CD4-positive, alpha-beta T cell (primary cell): ENCODE measurements around the gene NUP214. TPM values are rescaled to one million over a fixed set of nuclear protein-coding genes. Genes with fewer than 3 reads are reported as not detected.
"Not testable (repeated sequence)": the region's sequence is repeated elsewhere in the genome, so short reads cannot be mapped to it uniquely, and the experiment has no call there.

Source experiments
- ATAC-seq: fragments of 200-7000 bp; cut with Tn5 transposase; one replicate; pipeline ENCODE4 v1.10.0; 2022; ENCODE audit warnings: mild to moderate bottlenecking; ENCODE audit not compliant: poor library complexity
- CTCF ChIA-PET: fragments of 350-600 bp; sonication (Branson Sonifier 250); formaldehyde crosslinking; loops from one replicate; lab custom pipeline; 2021; ENCODE audit warnings: antibody characterized with exemption, inconsistent platforms; lab: Charles Lee
- POLR2A ChIA-PET: fragments of 350-600 bp; sonication (Branson Sonifier 250); formaldehyde crosslinking; loops from one replicate; lab custom pipeline; 2021; ENCODE audit warnings: antibody characterized with exemption, inconsistent platforms; lab: Charles Lee
- DNase-seq, 14 experiments: peaks; one replicate each; pipeline ENCODE4 v3.0.0-alpha.2; 2013 to 2020; ENCODE audit warnings: mixed read lengths in 2 of 14
- H3K27ac ChIP-seq, 2 donors: one replicate each; pipeline versions ENCODE4 v1.5.1 to v1.7.0; 2013; ENCODE audit warnings: low read length in 2 of 2, low read depth in 1 of 2, mild to moderate bottlenecking in 1 of 2
- H3K27me3 ChIP-seq, 2 experiments: 1 replicate in 1 of 2; 2 replicates in 1 of 2; pipeline versions ENCODE4 v1.6.1 to v1.7.0; 2013; ENCODE audit warnings: low read length in 2 of 2, control low read depth in 1 of 2, mild to moderate bottlenecking in 1 of 2, moderate library complexity in 1 of 2; ENCODE audit not compliant: insufficient read depth in 2 of 2, control insufficient read depth in 1 of 2
- H3K36me3 ChIP-seq: one replicate; pipeline ENCODE4 v1.6.1; 2013; ENCODE audit warnings: low read length, control low read depth; ENCODE audit not compliant: insufficient read depth
- H3K4me1 ChIP-seq: one replicate; pipeline ENCODE4 v1.6.1; 2013; ENCODE audit warnings: low read length, control low read depth; ENCODE audit not compliant: insufficient read depth
- H3K4me3 ChIP-seq: one replicate; pipeline ENCODE4 v1.5.1; 2013; ENCODE audit warnings: mild to moderate bottlenecking, low read length, moderate library complexity
- H3K9me3 ChIP-seq, 2 experiments: 1 replicate in 1 of 2; 2 replicates in 1 of 2; pipeline versions ENCODE4 v1.6.1 to v1.7.0; 2013; ENCODE audit warnings: low read length in 2 of 2, mild to moderate bottlenecking in 2 of 2, control low read depth in 1 of 2, moderate library complexity in 1 of 2; ENCODE audit not compliant: control insufficient read depth in 1 of 2, insufficient read depth in 1 of 2
- H3K27ac Mint-ChIP-seq: one replicate; pipeline ENCODE4 v1.8.0; 2020; ENCODE audit warnings: mixed read lengths
- H3K27me3 Mint-ChIP-seq: one replicate; pipeline ENCODE4 v1.8.0; 2021; ENCODE audit warnings: mixed read lengths
- H3K36me3 Mint-ChIP-seq: one replicate; pipeline ENCODE4 v1.8.0; 2021; ENCODE audit warnings: low read depth, mixed read lengths
- H3K4me1 Mint-ChIP-seq: one replicate; pipeline ENCODE4 v1.8.0; 2021; ENCODE audit warnings: low read depth, mixed read lengths
- H3K4me3 Mint-ChIP-seq: one replicate; pipeline ENCODE4 v1.8.0; 2020; ENCODE audit warnings: mild to moderate bottlenecking, mixed read lengths
- H3K9me3 Mint-ChIP-seq: one replicate; pipeline ENCODE4 v1.8.0; 2020; ENCODE audit warnings: mixed read lengths
- CTCF ChIP-seq: fragments of 200-600 bp; IDR thresholded peaks from one replicate; pipeline ENCODE4 v1.8.0; 2022; ENCODE audit warnings: antibody characterized with exemption, mild to moderate bottlenecking
- intact Hi-C, 2 experiments: fragments of 100-400 bp; cut with DNase I in 1 of 2; cut with micrococcal nuclease in 1 of 2; formaldehyde crosslinking; loops; one replicate each; pipeline versions ENCODE4 v1.15.1 to v1.9.0; 2023 to 2025; cut with DNase I, micrococcal nuclease
- total RNA-seq, 174 experiments: library from RNA in 2 of 174; stranded (reverse) in 2 of 174; gene quantifications; one replicate each; pipeline ENCODE4 v1.2.3 and lab custom pipeline; 2021 to 2026

The NUP214 gene
- total RNA-seq, 2 experiments from 2014 or later, result 105 to 107 TPM

- Histone ChIP-seq H3K4me1 (no peaks in the 10 kb centered on the region), H3K27ac (no peak overlapping the region), H3K4me3 (no peak overlapping the region), H3K36me3 (peaks cover 60% of the 10 kb centered on the region), H3K9me3 (no peaks in the 10 kb centered on the region), H3K27me3 (no peaks in the 10 kb centered on the region)
- H3K36me3 Mint-ChIP-seq, result peaks cover 78% of the 10 kb centered on the region
- intact Hi-C loops, result no loop called here
- ATAC-seq, result no peak
- peak; percentile 17 for TF ChIP-seq CTCF
- DNase-seq, result peak in 2 of 14 experiments; percentile 10 to 14
- no peak overlapping the region for H3K4me3 Mint-ChIP-seq
- ChIA-PET CTCF (interaction anchor here (0.8 kb wide), 1 partner anchor 53 kb away, joined by 3 read pairs; no protein-coding TSS in a partner anchor), POLR2A (no interaction called here)
- H3K27me3 Mint-ChIP-seq, result no peaks in the 10 kb centered on the region
- no peaks in the 10 kb centered on the region for H3K4me1 Mint-ChIP-seq
- H3K27ac Mint-ChIP-seq, result no peak overlapping the region
- H3K9me3 Mint-ChIP-seq, result no peaks in the 10 kb centered on the region
Observed at GRCh38 chr9:131203431-131204218, 78.2 kb downstream of the NUP214 start.

GRCh38 chr9:131204285-131204684, 78.9 kb downstream of the NUP214 start:
- peaks cover 71% of the 10 kb centered on the region for H3K36me3 Mint-ChIP-seq
- H3K27ac Mint-ChIP-seq, result no peak overlapping the region

GRCh38 chr9:131206495-131206894, 81.1 kb downstream of the NUP214 start:
- Histone ChIP-seq H3K9me3 (peaks cover 5 to 7% of the 10 kb centered on the region in 2 experiments), H3K4me1 (no peaks in the 10 kb centered on the region), H3K4me3 (no peak overlapping the region), H3K27me3 (no peaks in the 10 kb centered on the region), H3K27ac (no peak overlapping the region), H3K36me3 (peaks cover 60% of the 10 kb centered on the region)
- Mint-ChIP-seq H3K4me1 (no peaks in the 10 kb centered on the region), H3K27me3 (no peaks in the 10 kb centered on the region), H3K9me3 (peaks cover 9% of the 10 kb centered on the region), H3K27ac (no peak overlapping the region), H3K36me3 (peaks cover 73% of the 10 kb centered on the region), H3K4me3 (no peak overlapping the region)
- ATAC-seq (no peak), DNase-seq (no peak)
- ChIA-PET CTCF (interaction anchor here (1.0 kb wide), 1 partner anchor 17 kb away, joined by 4 read pairs; no protein-coding TSS in a partner anchor), POLR2A (no interaction called here)
- intact Hi-C loops, result no loop called here
- TF ChIP-seq CTCF, result no peak

More at GRCh38 chr9:131204285-131204684, 78.9 kb downstream of the NUP214 start:
- H3K9me3 ChIP-seq, result no peaks in the 10 kb centered on the region
- POLR2A ChIA-PET, result no interaction called here
- no peak overlapping the region for H3K27ac ChIP-seq
- no peaks in the 10 kb centered on the region for H3K4me1 ChIP-seq
- intact Hi-C loops, result no loop called here
- no peaks in the 10 kb centered on the region for H3K27me3 ChIP-seq
- CTCF ChIA-PET, result interaction anchor here (0.8 kb wide), 1 partner anchor 52 kb away, joined by 3 read pairs; no protein-coding TSS in a partner anchor
- no peaks in the 10 kb centered on the region for H3K9me3 Mint-ChIP-seq
- DNase-seq (no peak), ATAC-seq (no peak)
- H3K27me3 Mint-ChIP-seq, result no peaks in the 10 kb centered on the region
- no peaks in the 10 kb centered on the region for H3K4me1 Mint-ChIP-seq
- no peak overlapping the region for H3K4me3 ChIP-seq
- H3K36me3 ChIP-seq, result peaks cover 58% of the 10 kb centered on the region
- H3K4me3 Mint-ChIP-seq, result no peak overlapping the region
- no peak for TF ChIP-seq CTCF

- H3K9me3 Mint-ChIP-seq, result peaks cover 11% of the 10 kb centered on the region
- H3K27ac Mint-ChIP-seq, ATAC-seq, H3K4me3 Mint-ChIP-seq, H3K27ac ChIP-seq, H3K27me3 ChIP-seq, H3K4me1 ChIP-seq, POLR2A ChIA-PET, H3K9me3 ChIP-seq, CTCF ChIA-PET, intact Hi-C loops, H3K4me3 ChIP-seq, H3K27me3 Mint-ChIP-seq, H3K4me1 Mint-ChIP-seq: not testable (repeated sequence)
- H3K36me3 Mint-ChIP-seq, result peaks cover 80% of the 10 kb centered on the region
- DNase-seq, result peak in 1 of 14 experiments; percentile 9
- H3K36me3 ChIP-seq, result peaks cover 39% of the 10 kb centered on the region
Observed at GRCh38 chr9:131211920-131212319, 86.5 kb downstream of the NUP214 start.
